Psoas muscle (tissue), 8 donors: ENCODE data around the gene ZNF18. TPM values are rescaled to one million over a fixed set of nuclear protein-coding genes. Genes with fewer than 3 reads are reported as not detected.
"Not testable (repeated sequence)": the region's sequence is repeated elsewhere in the genome, so short reads cannot be mapped to it uniquely, and the experiment has no call there.

Source experiments
- ATAC-seq, 4 donors: fragments of 200-7000 bp; cut with Tn5 transposase; one replicate each; pipeline ENCODE4 v1.9.1; 2020; ENCODE audit warnings: moderate library complexity in 3 of 4, mild to moderate bottlenecking in 2 of 4
- DNase-seq, 2 donors: peaks; one replicate each; pipeline ENCODE4 v3.0.0-alpha.2; 2020
- H3K27ac ChIP-seq: fragments of 200-600 bp; one replicate; pipeline ENCODE4 v1.8.0; 2022
- H3K27me3 ChIP-seq, 3 donors: fragments of 200-600 bp in 1 of 3; one replicate each; pipeline versions ENCODE4 v1.6.1 to v1.8.0; 2013 to 2022; ENCODE audit warnings: low read length in 2 of 3, mild to moderate bottlenecking in 2 of 3, moderate library complexity in 1 of 3; ENCODE audit not compliant: insufficient read depth in 3 of 3
- H3K36me3 ChIP-seq, 2 donors: fragments of 200-600 bp in 1 of 2; one replicate each; pipeline versions ENCODE4 v1.6.1 to v1.8.0; 2013 to 2022; ENCODE audit warnings: low read depth in 1 of 2, mild to moderate bottlenecking in 1 of 2, moderate library complexity in 1 of 2; ENCODE audit not compliant: insufficient read depth in 1 of 2
- H3K4me1 ChIP-seq: fragments of 200-600 bp; one replicate; pipeline ENCODE4 v1.8.0; 2022
- H3K4me3 ChIP-seq: fragments of 200-600 bp; one replicate; pipeline ENCODE4 v1.8.0; 2022; ENCODE audit warnings: mild to moderate bottlenecking
- H3K9me3 ChIP-seq: fragments of 200-600 bp; one replicate; pipeline ENCODE4 v1.8.0; 2022
- WGBS, 3 donors: extraction: QIAGEN DNeasy Blood & Tissue Kit; methylation state at CpG; one replicate each; pipeline versions ENCODE4 v1.1.6 to v1.1.7; 2013; 5-methylcytosine and 5-hydroxymethylcytosine counted together
- intact Hi-C, 2 donors: fragments of 100-400 bp; cut with DNase I; formaldehyde crosslinking; loops; one replicate each; pipeline versions ENCODE4 v1.11.0 to v1.14.2; 2022
- polyA plus RNA-seq, 3 donors: library from polyadenylated mRNA; stranded (reverse); fragments of 200-250 nt; gene quantifications; one replicate each; pipeline ENCODE4 v1.2.3, GENCODE V29; 2013
- total RNA-seq, 4 donors: library from RNA; stranded (reverse); fragmentation: NEBNext Ultra II Directional in 2 of 4; extraction: Animal tissue kit (Norgen Biotek cat#: 25700) in 2 of 4; gene quantifications; one replicate each; pipeline versions ENCODE4 v1.2.1 to v1.2.4, GENCODE V29; 2021 to 2023
- TF ChIP-seq, protein P1 (sequence below): fragments of 200-600 bp; IDR thresholded peaks from one replicate; pipeline ENCODE4 v1.8.0; 2022; ENCODE audit warnings: antibody characterized with exemption
- donor health status: healthy with polysubstance abuse.
- donor health status: DM: no; HTN: no; CAD: no; lungs with moderate emphysema.
- donor health status: Bipolar disorder and iron deficiency.
- donor health status: healthy.
- donor health status: DM: yes; HTN: yes; CAD: no.
- donor health status: DM: no; HTN: no; CAD: no.
- donor health status: DM: no; HTN: no; CAD: no.
- donor health status: DM: yes; HTN: yes; CAD: no.

Gene ZNF18
- total and polyA plus RNA-seq, 7 donors, result 3.4 to 10.0 (median 5.0) TPM

DNA sequence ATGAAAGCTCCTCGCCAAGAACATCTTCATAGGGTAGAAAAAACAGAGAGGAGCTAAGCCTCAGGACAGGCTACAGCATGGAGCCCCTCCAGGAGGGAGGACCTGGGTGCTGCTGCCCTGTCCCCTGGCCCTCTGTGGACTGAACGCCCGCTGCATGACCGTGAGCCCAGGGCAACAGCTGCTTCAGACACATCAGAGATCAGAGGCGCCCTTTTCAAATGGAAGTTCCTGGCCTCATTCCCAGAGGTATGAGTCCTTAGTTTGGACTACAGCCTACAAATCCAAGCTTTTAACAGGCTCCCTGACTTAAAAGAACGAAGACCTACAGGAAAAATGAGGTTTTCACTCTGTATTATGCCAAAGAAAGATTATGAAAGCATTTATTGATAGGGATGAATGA, 48.5 kb downstream of the ZNF18 start:
- 18 to 23% (median 19%) methylated on average over 6 of the region's 6 CpGs for WGBS, 3 donors
- ATAC-seq (peak in 3 of 4 donors; percentile 53 to 66 (median 66)), DNase-seq (peak in 1 of 2 donors; percentile 26)
- Histone ChIP-seq H3K27me3 (peaks cover 0 to 3% (median 0%) of the 10 kb centered on the region in 3 donors), H3K27ac (no peak overlapping the region), H3K9me3 (peaks cover 6% of the 10 kb centered on the region), H3K4me1 (no peaks in the 10 kb centered on the region), H3K36me3 (peaks cover 0 to 4% of the 10 kb centered on the region in 2 donors), H3K4me3 (no peak overlapping the region)
- TF ChIP-seq, protein P1, sequence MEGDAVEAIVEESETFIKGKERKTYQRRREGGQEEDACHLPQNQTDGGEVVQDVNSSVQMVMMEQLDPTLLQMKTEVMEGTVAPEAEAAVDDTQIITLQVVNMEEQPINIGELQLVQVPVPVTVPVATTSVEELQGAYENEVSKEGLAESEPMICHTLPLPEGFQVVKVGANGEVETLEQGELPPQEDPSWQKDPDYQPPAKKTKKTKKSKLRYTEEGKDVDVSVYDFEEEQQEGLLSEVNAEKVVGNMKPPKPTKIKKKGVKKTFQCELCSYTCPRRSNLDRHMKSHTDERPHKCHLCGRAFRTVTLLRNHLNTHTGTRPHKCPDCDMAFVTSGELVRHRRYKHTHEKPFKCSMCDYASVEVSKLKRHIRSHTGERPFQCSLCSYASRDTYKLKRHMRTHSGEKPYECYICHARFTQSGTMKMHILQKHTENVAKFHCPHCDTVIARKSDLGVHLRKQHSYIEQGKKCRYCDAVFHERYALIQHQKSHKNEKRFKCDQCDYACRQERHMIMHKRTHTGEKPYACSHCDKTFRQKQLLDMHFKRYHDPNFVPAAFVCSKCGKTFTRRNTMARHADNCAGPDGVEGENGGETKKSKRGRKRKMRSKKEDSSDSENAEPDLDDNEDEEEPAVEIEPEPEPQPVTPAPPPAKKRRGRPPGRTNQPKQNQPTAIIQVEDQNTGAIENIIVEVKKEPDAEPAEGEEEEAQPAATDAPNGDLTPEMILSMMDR, result no peak
- intact Hi-C loops, result no loop called here

DNA sequence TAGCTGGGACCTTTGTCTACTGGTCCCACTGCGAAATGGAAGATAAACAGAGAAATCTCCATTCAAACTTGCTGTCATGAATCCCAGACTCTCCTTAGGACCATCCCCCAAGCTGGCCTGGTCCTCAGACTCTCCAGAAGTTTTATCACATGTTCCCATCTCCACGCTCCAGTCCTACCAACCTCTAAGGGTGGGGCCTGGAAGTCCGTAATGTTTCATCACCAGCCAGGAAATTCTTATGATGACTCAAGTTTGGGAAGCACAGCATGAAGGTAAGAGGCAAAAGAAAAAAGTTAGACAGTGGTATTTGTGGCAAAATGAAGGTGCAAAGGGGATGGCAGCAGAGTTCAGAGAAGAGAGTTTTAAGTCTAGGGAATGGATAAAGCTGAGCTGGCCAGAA, 52.7 kb downstream of the ZNF18 start:
- 66 to 76% (median 67%) methylated on average over 3 of the region's 3 CpGs for WGBS, 3 donors
- no peak for DNase-seq
- intact Hi-C loops, result no loop called here

DNA sequence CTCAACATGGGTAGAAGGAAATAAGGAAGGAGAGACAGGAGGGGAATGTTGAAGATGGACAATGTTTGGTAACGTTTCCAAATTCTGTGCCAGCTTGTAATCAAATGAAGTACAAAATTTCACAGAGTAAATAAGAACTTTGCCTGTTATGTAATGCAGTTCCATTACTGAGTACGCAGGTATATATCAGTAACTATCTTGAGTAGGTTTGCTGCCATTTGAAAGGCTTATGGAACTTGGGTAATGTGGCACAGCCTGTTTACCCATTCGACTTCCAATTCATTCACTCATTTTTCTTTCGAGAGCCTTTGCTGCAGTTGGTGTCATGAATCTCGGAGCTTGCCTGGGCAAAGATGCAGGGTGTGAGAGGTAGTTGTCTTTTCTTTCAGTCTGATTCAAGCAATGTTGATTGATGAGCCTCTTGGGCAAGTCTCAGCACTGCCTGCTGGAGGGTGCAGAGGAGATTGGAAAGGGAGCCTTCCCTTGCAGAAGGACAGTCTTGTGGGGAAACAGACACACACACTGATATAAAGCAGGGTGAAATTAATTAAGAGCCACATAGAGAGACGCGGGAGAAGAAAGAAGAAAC, 53.4 kb downstream of the ZNF18 start:
- intact Hi-C loops, result no loop called here
- TF ChIP-seq, protein P1, result no peak

More for the DNA sequence above, 52.7 kb downstream of the ZNF18 start:
- ATAC-seq, result no peak
- no peaks in the 10 kb centered on the region for H3K9me3 ChIP-seq
- TF ChIP-seq, protein P1, result no peak
- H3K27ac ChIP-seq, result no peak overlapping the region
- no peaks in the 10 kb centered on the region for H3K36me3 ChIP-seq
- H3K27me3 ChIP-seq, result peaks cover 0 to 3% (median 0%) of the 10 kb centered on the region in 3 donors
- no peaks in the 10 kb centered on the region for H3K4me1 ChIP-seq
- no peak overlapping the region for H3K4me3 ChIP-seq

DNA sequence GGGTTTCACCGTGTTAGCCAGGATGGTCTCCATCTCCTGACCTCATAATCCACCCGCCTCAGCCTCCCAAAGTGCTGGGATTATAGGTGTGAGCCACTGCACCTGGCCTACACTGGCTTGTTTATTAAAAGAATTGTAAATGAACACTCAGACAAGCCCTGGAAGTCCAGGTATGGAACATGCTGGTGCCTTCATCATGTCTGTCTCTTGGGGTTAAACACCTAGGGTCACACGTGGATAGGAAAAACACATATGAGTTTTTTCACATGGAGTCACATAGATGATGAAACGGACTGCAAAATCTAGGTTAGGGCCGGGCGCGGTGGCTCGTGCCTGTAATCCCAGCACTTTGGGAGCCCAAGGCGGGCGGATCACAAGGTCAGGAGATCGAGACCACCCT, 54.2 kb downstream of the ZNF18 start:
- intact Hi-C loops, H3K4me1 ChIP-seq, ATAC-seq, H3K9me3 ChIP-seq, DNase-seq, H3K4me3 ChIP-seq, H3K27me3 ChIP-seq, H3K36me3 ChIP-seq, H3K27ac ChIP-seq: not testable (repeated sequence)
- 92 to 95% (median 93%) methylated on average over 11 of the region's 11 CpGs for WGBS, 3 donors

More for the DNA sequence above, 53.4 kb downstream of the ZNF18 start:
- H3K27ac ChIP-seq, result no peak overlapping the region
- 83 to 85% (median 84%) methylated on average over 7 of the region's 7 CpGs for WGBS, 3 donors
- no peak for ATAC-seq
- H3K4me3 ChIP-seq, result no peak overlapping the region
- DNase-seq, result no peak
- no peaks in the 10 kb centered on the region for H3K36me3 ChIP-seq
- H3K27me3 ChIP-seq, result peaks cover 0 to 3% (median 0%) of the 10 kb centered on the region in 3 donors
- H3K4me1 ChIP-seq, result no peaks in the 10 kb centered on the region
- H3K9me3 ChIP-seq, result no peaks in the 10 kb centered on the region

DNA sequence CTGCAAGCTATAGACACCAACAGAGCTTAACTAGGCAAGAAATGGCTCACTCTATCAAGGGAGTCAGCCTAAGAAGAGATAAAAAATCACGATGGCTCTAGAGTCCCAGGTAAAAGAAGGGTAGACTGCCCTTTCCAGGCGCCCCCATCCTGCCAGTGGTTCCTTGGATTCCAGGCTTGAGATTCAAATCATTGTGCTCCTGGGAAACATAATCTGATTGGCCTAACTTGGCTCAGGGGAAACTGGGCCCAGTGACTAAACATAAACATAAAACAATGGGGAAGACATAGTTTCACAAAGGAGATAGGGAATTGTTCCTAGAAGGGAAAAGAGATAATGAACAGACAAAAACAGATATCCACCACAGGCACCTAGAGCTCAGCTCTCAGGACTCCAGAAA, 56.4 kb downstream of the ZNF18 start:
- Histone ChIP-seq H3K27me3 (peaks cover 0 to 3% (median 0%) of the 10 kb centered on the region in 3 donors), H3K9me3 (no peaks in the 10 kb centered on the region), H3K4me1 (no peaks in the 10 kb centered on the region), H3K4me3 (no peak overlapping the region), H3K27ac (no peak overlapping the region), H3K36me3 (no peaks in the 10 kb centered on the region)
- TF ChIP-seq, protein P1, result no peak
- DNase-seq (no peak), ATAC-seq (no peak)
- intact Hi-C loops, result no loop called here
- WGBS, 3 donors, result 80 to 86% (median 81%) methylated on average over 2 of the region's 2 CpGs
